Neural progenitor cell (in vitro differentiated cells): ENCODE data around the gene CWF19L1. TPM values are rescaled to one million over a fixed set of nuclear protein-coding genes. Genes with fewer than 3 reads are reported as not detected.

Experiments
- DNase-seq: peaks from one replicate; pipeline ENCODE4 v3.0.0-alpha.2; 2016; ENCODE audit warnings: low spot score
- H2AFZ ChIP-seq: fragments of 200-600 bp; sonication (generic); replicated peaks from 2 replicates; pipeline ENCODE4 v1.6.1; 2016; ENCODE audit warnings: antibody characterized with exemption
- H3F3A ChIP-seq: fragments of 200-600 bp; sonication (generic); 2 replicates; pipeline ENCODE4 v1.6.1; 2016; ENCODE audit warnings: antibody characterized with exemption, low read depth
- H3K27ac ChIP-seq: fragments of 200-600 bp; sonication (generic); 2 replicates; pipeline ENCODE4 v1.5.1; 2016; ENCODE audit warnings: mild to moderate bottlenecking
- H3K27me3 ChIP-seq: fragments of 200-600 bp; sonication (generic); 2 replicates; pipeline ENCODE4 v1.6.1; 2016; ENCODE audit warnings: mild to moderate bottlenecking, moderate library complexity
- H3K36me3 ChIP-seq: fragments of 200-600 bp; sonication (generic); 2 replicates; pipeline ENCODE4 v1.5.1; 2016
- H3K4me1 ChIP-seq: fragments of 200-600 bp; sonication (generic); 2 replicates; pipeline ENCODE4 v1.6.1; 2016; ENCODE audit warnings: mixed run types
- H3K4me2 ChIP-seq: fragments of 200-600 bp; sonication (generic); 2 replicates; pipeline ENCODE4 v1.6.1; 2016
- H3K4me3 ChIP-seq: fragments of 200-600 bp; sonication (generic); 2 replicates; pipeline ENCODE4 v1.5.1; 2016
- H3K79me2 ChIP-seq: fragments of 200-600 bp; sonication (generic); 2 replicates; pipeline ENCODE4 v1.6.1; 2016; ENCODE audit warnings: low read depth
- H3K9ac ChIP-seq: fragments of 200-600 bp; sonication (generic); 2 replicates; pipeline ENCODE4 v1.6.1; 2016
- H3K9me3 ChIP-seq: fragments of 200-600 bp; sonication (generic); 2 replicates; pipeline ENCODE4 v1.5.1; 2016; ENCODE audit warnings: low read depth
- H4K20me1 ChIP-seq: fragments of 200-600 bp; sonication (generic); 2 replicates; pipeline ENCODE4 v1.6.1; 2016; ENCODE audit warnings: low read depth
- H3K27ac Mint-ChIP-seq: 3 replicates; pipeline ENCODE4 v1.8.0; 2021; ENCODE audit warnings: mixed read lengths
- H3K27me3 Mint-ChIP-seq: 2 replicates; pipeline ENCODE4 v1.8.0; 2022; ENCODE audit warnings: low read depth, mild to moderate bottlenecking, inconsistent platforms, moderate library complexity, mixed read lengths; ENCODE audit not compliant: insufficient read depth
- H3K36me3 Mint-ChIP-seq: 3 replicates; pipeline ENCODE4 v1.8.0; 2021; ENCODE audit warnings: mixed read lengths
- H3K4me1 Mint-ChIP-seq: 3 replicates; pipeline ENCODE4 v1.8.0; 2021; ENCODE audit warnings: mixed read lengths
- H3K4me3 Mint-ChIP-seq: 3 replicates; pipeline ENCODE4 v1.8.0; 2021; ENCODE audit warnings: mild to moderate bottlenecking, moderate library complexity, mixed read lengths
- H3K9me3 Mint-ChIP-seq: 3 replicates; pipeline ENCODE4 v1.8.0; 2020; ENCODE audit warnings: mixed read lengths
- CTCF ChIP-seq: fragments of 200-600 bp; sonication (generic); IDR thresholded peaks from 2 replicates; pipeline ENCODE4 v1.5.1; 2017; ENCODE audit warnings: antibody characterized with exemption, mild to moderate bottlenecking
- EZH2 ChIP-seq: fragments of 200-600 bp; sonication (generic); IDR thresholded peaks from 2 replicates; pipeline ENCODE4 v1.6.1; 2017; ENCODE audit warnings: antibody characterized with exemption, mild to moderate bottlenecking, moderate library complexity
- EZH2phosphoT487 ChIP-seq: fragments of 200-600 bp; sonication (generic); IDR thresholded peaks from 2 replicates; pipeline ENCODE4 v1.6.1; 2017; ENCODE audit warnings: antibody characterized with exemption
- total RNA-seq: library from RNA; depleted of rRNA; stranded (reverse); fragments of >200 nt; gene quantifications from 2 replicates; pipeline ENCODE4 v1.2.3, GENCODE V29; 2015; ENCODE audit warnings: low replicate concordance

Gene CWF19L1
- total RNA-seq, 1 donor from 2014 or later: 35.5 TPM

- H3F3A ChIP-seq: no peaks in the 10 kb centered on the region
- H3K4me1 Mint-ChIP-seq: peaks cover under 1% of the 10 kb centered on the region
- no peaks in the 10 kb centered on the region for H3K27me3 Mint-ChIP-seq
- DNase-seq: no peak
- H3K9me3 ChIP-seq: no peaks in the 10 kb centered on the region
- TF ChIP-seq CTCF (no peak), EZH2 (no peak), EZH2phosphoT487 (no peak)
- no peak overlapping the region for H3K4me3 Mint-ChIP-seq
- no peak overlapping the region for H3K27ac ChIP-seq
- H2AFZ ChIP-seq: no peak overlapping the region
- no peaks in the 10 kb centered on the region for H3K27me3 ChIP-seq
- no peak overlapping the region for H3K4me2 ChIP-seq
- H3K9me3 Mint-ChIP-seq: no peaks in the 10 kb centered on the region
- H3K4me3 ChIP-seq: no peak overlapping the region
- peaks cover 14% of the 10 kb centered on the region for H3K36me3 Mint-ChIP-seq
- no peak overlapping the region for H3K27ac Mint-ChIP-seq
- peaks cover under 1% of the 10 kb centered on the region for H4K20me1 ChIP-seq
- H3K36me3 ChIP-seq: peaks cover 28% of the 10 kb centered on the region
- peaks cover 14% of the 10 kb centered on the region for H3K79me2 ChIP-seq
- H3K9ac ChIP-seq: no peak overlapping the region
- peaks cover under 1% of the 10 kb centered on the region for H3K4me1 ChIP-seq
These were observed 44.9 kb downstream of the CWF19L1 start for GRCh38 chr10:100222529-100222928.

- H3K4me3 Mint-ChIP-seq: no peak overlapping the region
- H3K4me1 Mint-ChIP-seq: no peaks in the 10 kb centered on the region
- H3K9me3 Mint-ChIP-seq: no peaks in the 10 kb centered on the region
- DNase-seq: no peak
- no peak overlapping the region for H3K27ac ChIP-seq
- TF ChIP-seq EZH2phosphoT487 (no peak), CTCF (no peak), EZH2 (no peak)
- no peaks in the 10 kb centered on the region for H3F3A ChIP-seq
- H3K9ac ChIP-seq: no peak overlapping the region
- no peaks in the 10 kb centered on the region for H4K20me1 ChIP-seq
- H3K9me3 ChIP-seq: no peaks in the 10 kb centered on the region
- no peaks in the 10 kb centered on the region for H3K27me3 ChIP-seq
- peaks cover 12% of the 10 kb centered on the region for H3K36me3 Mint-ChIP-seq
- H3K27ac Mint-ChIP-seq: no peak overlapping the region
- H2AFZ ChIP-seq: no peak overlapping the region
- H3K4me2 ChIP-seq: no peak overlapping the region
- no peaks in the 10 kb centered on the region for H3K79me2 ChIP-seq
- no peaks in the 10 kb centered on the region for H3K27me3 Mint-ChIP-seq
- H3K36me3 ChIP-seq: peaks cover 9% of the 10 kb centered on the region
- no peak overlapping the region for H3K4me3 ChIP-seq
- H3K4me1 ChIP-seq: no peaks in the 10 kb centered on the region
These were observed 51.4 kb downstream of the CWF19L1 start for GRCh38 chr10:100216006-100216405.

GRCh38 chr10:100209303-100209702 is 58.1 kb downstream of the CWF19L1 start:
- Histone ChIP-seq H3K4me3 (no peak overlapping the region), H3F3A (no peaks in the 10 kb centered on the region), H3K27me3 (no peaks in the 10 kb centered on the region), H3K4me1 (no peaks in the 10 kb centered on the region), H3K9ac (no peak overlapping the region), H3K9me3 (no peaks in the 10 kb centered on the region), H3K36me3 (no peaks in the 10 kb centered on the region), H3K27ac (no peak overlapping the region), H4K20me1 (no peaks in the 10 kb centered on the region), H2AFZ (no peak overlapping the region), H3K79me2 (no peaks in the 10 kb centered on the region), H3K4me2 (no peak overlapping the region)
- no peak overlapping the region for H3K27ac Mint-ChIP-seq
- no peak for DNase-seq
- peaks cover 18% of the 10 kb centered on the region for H3K36me3 Mint-ChIP-seq
- TF ChIP-seq CTCF (no peak), EZH2 (no peak)
- H3K27me3 Mint-ChIP-seq: peaks cover 2% of the 10 kb centered on the region
- no peak overlapping the region for H3K4me3 Mint-ChIP-seq
- H3K9me3 Mint-ChIP-seq: no peaks in the 10 kb centered on the region
- no peaks in the 10 kb centered on the region for H3K4me1 Mint-ChIP-seq
